IPS-18a (cell line): ENCODE results near the gene DNAH14.

Experiments
- H3K27ac ChIP-seq: one replicate; pipeline ENCODE4 v1.5.1; 2013; ENCODE audit warnings: low read length
- H3K27me3 ChIP-seq: one replicate; pipeline ENCODE4 v1.6.1; 2013; ENCODE audit warnings: mild to moderate bottlenecking, low read length; ENCODE audit not compliant: control insufficient read depth, insufficient read depth
- H3K36me3 ChIP-seq: one replicate; pipeline ENCODE4 v1.6.1; 2013; ENCODE audit warnings: low read depth, low read length; ENCODE audit not compliant: control insufficient read depth
- H3K4me1 ChIP-seq: one replicate; pipeline ENCODE4 v1.6.1; 2013; ENCODE audit warnings: low read depth, low read length; ENCODE audit not compliant: control insufficient read depth
- H3K4me3 ChIP-seq: one replicate; pipeline ENCODE4 v1.5.1; 2013; ENCODE audit warnings: low read length
- H3K9ac ChIP-seq: one replicate; pipeline ENCODE4 v1.6.1; 2013; ENCODE audit warnings: mild to moderate bottlenecking, low read length, moderate library complexity
- H3K9me3 ChIP-seq: one replicate; pipeline ENCODE4 v1.6.1; 2013; ENCODE audit warnings: low read depth, low read length; ENCODE audit not compliant: control insufficient read depth

Gene DNAH14

DNA sequence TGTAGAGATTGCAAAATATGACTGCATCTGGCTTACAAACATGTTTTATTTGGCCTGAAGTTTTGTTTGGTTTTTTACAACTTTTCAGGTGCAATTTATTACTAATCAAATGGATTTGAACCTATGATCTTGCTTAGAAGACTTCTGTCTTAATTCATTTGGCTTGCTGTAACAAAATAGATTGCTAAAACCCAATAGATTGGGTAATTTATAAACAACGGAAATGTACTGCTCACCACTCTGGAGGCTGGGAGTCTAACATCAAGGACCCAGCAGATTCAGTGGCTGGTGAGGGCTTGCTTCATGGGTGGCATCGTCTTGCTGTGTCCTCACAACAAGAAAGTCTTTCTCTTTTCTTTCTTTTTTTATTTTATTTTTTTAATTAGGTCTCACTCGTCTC lies 425.4 kb downstream of the DNAH14 start:
- Histone ChIP-seq H3K9me3 (no peaks in the 10 kb centered on the region), H3K36me3 (no peaks in the 10 kb centered on the region), H3K27ac (no peak overlapping the region)

DNA sequence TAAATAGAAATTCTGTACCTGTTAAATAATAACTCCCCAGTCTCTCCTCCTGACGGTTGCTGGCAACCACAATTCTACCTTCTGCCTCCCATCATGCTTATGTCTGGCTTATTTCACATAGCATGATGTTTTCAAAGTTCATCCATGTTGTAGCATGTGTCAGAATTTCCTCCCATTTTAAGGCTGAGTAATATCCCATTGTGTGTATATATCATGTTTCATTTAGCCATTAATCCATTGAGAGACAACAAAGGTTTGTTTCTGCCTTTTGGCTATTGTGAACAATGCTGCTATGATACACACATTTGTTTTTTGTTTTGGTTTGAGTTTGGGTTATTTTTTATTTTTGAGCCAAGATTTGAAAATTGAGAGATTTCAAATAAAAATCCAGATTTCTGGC lies 426.4 kb downstream of the DNAH14 start:
- H3K36me3 ChIP-seq: no peaks in the 10 kb centered on the region
- no peaks in the 10 kb centered on the region for H3K27me3 ChIP-seq
- no peak overlapping the region for H3K27ac ChIP-seq
- H3K9me3 ChIP-seq: no peaks in the 10 kb centered on the region
- no peak overlapping the region for H3K9ac ChIP-seq
- no peaks in the 10 kb centered on the region for H3K4me1 ChIP-seq
- no peak overlapping the region for H3K4me3 ChIP-seq

More for the DNA sequence above, 425.4 kb downstream of the DNAH14 start:
- Histone ChIP-seq H3K4me1 (no peaks in the 10 kb centered on the region), H3K9ac (no peak overlapping the region), H3K4me3 (no peak overlapping the region), H3K27me3 (no peaks in the 10 kb centered on the region)

DNA sequence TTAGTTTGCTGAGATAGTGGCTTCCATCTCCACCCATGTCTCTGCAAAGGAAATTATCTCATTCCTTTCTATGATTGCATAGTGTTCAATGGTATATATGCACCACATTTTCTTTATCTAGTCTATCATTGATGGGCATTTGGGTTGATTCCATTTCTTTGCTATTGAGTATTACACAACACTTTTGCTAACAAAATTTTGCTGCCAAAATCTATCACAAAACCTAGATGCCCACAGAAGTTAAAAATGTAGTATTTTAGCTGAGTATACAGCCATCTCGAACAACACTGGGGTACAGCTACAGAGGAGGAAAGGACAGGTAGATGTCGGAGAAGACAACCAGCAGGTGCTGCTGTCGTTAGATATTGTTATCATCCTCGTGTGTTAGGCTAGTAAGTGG lies 430.6 kb downstream of the DNAH14 start:
- H3K27ac ChIP-seq: no peak overlapping the region
- no peaks in the 10 kb centered on the region for H3K4me1 ChIP-seq
- no peaks in the 10 kb centered on the region for H3K9me3 ChIP-seq
- H3K4me3 ChIP-seq: no peak overlapping the region
- H3K9ac ChIP-seq: no peak overlapping the region
- H3K27me3 ChIP-seq: peaks cover 5% of the 10 kb centered on the region
- H3K36me3 ChIP-seq: no peaks in the 10 kb centered on the region

DNA sequence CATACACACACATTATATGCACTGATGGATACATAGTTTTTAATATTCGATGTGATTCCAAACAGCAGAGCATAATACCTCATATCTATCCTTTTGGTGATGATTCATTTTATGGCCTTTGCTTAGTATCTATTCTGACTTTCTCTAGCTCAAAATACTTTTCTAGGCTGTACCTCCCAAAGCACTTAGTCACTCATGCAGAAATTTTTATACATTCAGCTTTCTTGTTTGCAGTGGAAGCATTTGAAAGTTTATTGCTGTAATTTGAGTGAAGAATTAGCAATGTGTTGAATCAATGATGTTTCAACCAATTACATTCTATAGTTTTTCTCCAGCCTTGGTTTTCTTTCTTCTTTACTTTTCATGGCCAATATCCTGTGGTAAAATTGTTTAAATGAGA lies 431.7 kb downstream of the DNAH14 start:
- H3K27me3 ChIP-seq: peaks cover 15% of the 10 kb centered on the region
- no peaks in the 10 kb centered on the region for H3K36me3 ChIP-seq
- H3K4me3 ChIP-seq: no peak overlapping the region
- H3K4me1 ChIP-seq: no peaks in the 10 kb centered on the region
- no peaks in the 10 kb centered on the region for H3K9me3 ChIP-seq
- no peak overlapping the region for H3K27ac ChIP-seq
- no peak overlapping the region for H3K9ac ChIP-seq

DNA sequence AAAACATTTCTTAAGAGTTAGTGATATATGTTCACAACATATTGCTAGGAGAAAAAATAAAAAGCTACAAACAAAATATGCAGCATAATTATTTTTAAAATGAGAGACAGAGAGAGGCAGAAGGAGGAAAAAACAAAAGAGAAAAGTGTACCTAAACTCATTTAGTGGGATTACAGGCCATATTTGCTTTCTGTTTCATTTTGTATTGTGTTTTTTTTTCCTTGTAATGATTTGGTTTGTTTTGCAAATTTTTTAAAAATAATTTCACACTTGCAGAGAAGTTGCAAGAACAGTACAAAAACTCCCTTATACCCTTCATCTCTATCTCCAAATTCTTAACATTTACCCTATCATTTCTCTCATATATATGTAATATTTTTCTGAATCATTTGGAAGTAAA lies 433.3 kb downstream of the DNAH14 start:
- no peaks in the 10 kb centered on the region for H3K9me3 ChIP-seq
- no peaks in the 10 kb centered on the region for H3K36me3 ChIP-seq
- no peaks in the 10 kb centered on the region for H3K4me1 ChIP-seq
- no peak overlapping the region for H3K27ac ChIP-seq
- peaks cover 29% of the 10 kb centered on the region for H3K27me3 ChIP-seq
- H3K9ac ChIP-seq: no peak overlapping the region
- no peak overlapping the region for H3K4me3 ChIP-seq

DNA sequence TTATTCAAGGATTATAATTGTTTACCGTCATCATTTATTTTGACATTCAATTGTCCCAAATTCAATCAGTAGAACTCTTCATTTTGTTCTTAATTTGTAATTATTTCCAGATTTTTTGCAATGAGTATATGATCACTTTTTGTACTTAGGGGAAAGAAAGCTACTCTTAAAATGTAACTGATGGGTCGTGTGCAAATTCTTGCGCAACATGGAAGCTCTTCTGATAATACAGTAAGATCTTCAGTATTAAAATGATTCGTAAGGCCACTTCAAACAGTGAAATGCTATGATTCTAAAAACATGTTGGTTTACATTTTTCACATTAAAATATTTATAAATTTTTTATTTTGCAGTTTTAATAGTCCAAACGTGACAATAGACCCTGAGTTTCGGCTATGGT lies 435.0 kb downstream of the DNAH14 start:
- Histone ChIP-seq H3K27ac (no peak overlapping the region), H3K27me3 (peaks cover 39% of the 10 kb centered on the region), H3K9ac (no peak overlapping the region)

DNA sequence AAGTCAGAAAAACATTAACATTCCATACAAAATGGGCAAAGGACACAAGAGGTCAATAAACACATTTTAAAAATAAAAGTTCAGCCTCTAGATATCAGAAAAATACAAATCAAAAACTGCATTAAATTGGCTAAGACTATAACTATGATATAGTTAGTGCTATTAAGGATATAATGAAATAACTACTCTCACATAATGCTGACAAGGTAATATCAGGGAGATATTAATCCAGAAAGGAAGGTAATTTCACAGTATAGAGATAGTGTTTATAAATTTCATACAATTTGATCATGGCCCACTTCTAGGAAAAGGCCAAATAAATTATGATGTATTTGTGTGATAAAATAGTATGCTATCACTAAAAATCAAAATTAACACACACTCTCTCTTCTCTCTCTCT lies 436.5 kb downstream of the DNAH14 start:
- Histone ChIP-seq H3K27me3 (peaks cover 39% of the 10 kb centered on the region), H3K27ac (no peak overlapping the region), H3K4me1 (no peaks in the 10 kb centered on the region), H3K9me3 (no peaks in the 10 kb centered on the region), H3K9ac (no peak overlapping the region), H3K4me3 (no peak overlapping the region), H3K36me3 (no peaks in the 10 kb centered on the region)

More for the DNA sequence above, 435.0 kb downstream of the DNAH14 start:
- no peak overlapping the region for H3K4me3 ChIP-seq
- H3K9me3 ChIP-seq: no peaks in the 10 kb centered on the region
- no peaks in the 10 kb centered on the region for H3K4me1 ChIP-seq
- H3K36me3 ChIP-seq: no peaks in the 10 kb centered on the region

DNA sequence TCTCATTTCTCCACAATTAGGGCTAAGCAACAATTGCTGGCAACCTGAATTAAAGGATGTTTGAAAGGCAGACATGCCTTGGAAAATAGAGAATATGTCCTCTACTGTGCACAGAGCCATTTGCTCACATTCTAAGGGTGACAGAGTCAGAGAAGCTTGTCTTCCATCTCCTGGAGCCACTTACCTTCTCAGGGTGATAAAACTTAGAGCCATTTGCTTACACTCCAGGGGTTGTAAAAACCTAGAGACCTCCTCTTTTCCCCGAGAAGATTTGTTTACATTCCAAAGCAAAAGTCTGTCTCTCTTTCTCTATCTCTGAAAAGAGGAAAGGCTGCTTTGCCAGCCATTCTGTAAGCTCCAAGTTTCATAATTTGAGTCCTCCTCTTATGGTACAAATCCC lies 437.1 kb downstream of the DNAH14 start:
- no peaks in the 10 kb centered on the region for H3K36me3 ChIP-seq
- H3K9me3 ChIP-seq: no peaks in the 10 kb centered on the region
- H3K4me3 ChIP-seq: no peak overlapping the region
- H3K27ac ChIP-seq: no peak overlapping the region
- no peak overlapping the region for H3K9ac ChIP-seq
- peaks cover 39% of the 10 kb centered on the region for H3K27me3 ChIP-seq
- no peaks in the 10 kb centered on the region for H3K4me1 ChIP-seq

DNA sequence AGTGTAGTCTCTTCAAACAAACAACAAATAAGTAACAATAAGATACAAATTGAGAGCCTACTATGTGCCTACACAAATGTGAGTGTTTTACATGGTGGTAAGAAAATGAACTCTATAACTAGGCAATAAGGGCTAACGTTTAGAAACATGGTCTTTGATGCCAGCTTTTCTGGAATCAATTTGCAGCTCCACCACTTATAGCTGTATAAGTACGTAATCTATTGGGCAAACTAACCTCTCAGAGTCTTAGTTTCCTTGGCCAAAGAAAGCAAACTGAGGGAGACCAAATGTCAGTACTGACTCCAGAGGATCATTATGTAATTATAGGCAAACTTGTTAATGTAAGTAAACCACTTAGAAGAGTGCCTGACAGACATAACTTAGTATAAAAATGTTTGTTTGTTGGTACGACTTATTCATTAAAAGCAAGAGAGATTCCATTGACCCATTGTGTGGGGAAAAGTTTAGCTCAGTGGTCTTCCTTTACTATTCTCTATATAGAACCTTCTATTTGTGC lies 438.6 kb downstream of the DNAH14 start:
- H3K9ac ChIP-seq: no peak overlapping the region
- no peak overlapping the region for H3K4me3 ChIP-seq
- H3K27ac ChIP-seq: no peak overlapping the region

DNA sequence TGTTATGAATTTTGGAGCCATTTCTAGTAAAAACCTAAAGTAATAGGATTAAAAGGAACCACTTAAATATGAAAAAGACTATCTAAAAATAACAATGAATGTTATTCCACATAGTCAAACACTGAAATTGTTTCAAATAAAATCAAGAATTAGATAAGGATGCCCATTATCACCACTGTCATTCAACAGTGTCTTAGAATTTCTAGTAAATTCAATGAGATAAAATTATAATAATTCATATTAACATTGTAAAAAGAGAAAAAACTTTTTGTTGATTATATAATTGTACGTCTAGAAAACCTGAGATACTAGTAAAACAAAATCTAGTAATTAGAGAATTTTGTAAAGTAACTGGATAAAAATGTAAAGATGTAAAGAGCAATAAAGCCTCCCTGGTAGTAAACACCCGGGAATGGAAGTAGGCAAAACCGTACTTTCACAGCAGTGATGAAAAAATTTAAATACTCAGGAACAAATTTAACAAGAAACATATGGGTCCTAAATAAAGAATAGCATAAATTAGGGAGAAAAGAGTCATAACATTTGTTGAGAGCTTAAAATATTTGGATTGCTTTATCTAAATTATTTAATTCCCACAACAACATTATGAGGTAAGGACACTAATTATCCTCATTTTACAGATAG lies 442.0 kb downstream of the DNAH14 start:
- H3K27me3 ChIP-seq: peaks cover 21% of the 10 kb centered on the region
- H3K4me1 ChIP-seq: no peaks in the 10 kb centered on the region
- H3K36me3 ChIP-seq: no peaks in the 10 kb centered on the region
- H3K9me3 ChIP-seq: no peaks in the 10 kb centered on the region
- no peak overlapping the region for H3K9ac ChIP-seq
- no peak overlapping the region for H3K27ac ChIP-seq
- H3K4me3 ChIP-seq: no peak overlapping the region

More for the DNA sequence above, 438.6 kb downstream of the DNAH14 start:
- no peaks in the 10 kb centered on the region for H3K36me3 ChIP-seq
- no peaks in the 10 kb centered on the region for H3K9me3 ChIP-seq
- H3K4me1 ChIP-seq: no peaks in the 10 kb centered on the region
- H3K27me3 ChIP-seq: peaks cover 39% of the 10 kb centered on the region

DNA sequence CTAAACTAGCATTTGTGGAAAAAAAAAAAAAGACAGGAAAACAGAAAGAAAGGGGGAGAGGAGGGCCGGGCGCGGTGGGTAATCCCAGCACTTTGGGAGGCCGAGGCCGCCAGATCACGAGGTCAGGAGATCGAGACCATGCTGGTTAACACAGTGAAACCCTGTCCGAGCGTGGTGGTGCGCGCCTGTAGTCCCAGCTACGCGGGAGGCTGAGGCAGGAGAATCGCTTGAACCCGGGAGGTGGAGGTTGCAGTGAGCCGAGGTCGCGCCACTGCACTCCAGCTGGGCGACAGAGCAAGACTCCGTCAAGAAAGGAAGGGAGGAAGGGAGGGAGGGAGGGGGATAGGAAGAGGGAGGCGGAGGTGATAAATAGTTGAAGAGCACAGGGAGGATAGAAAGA lies 443.7 kb downstream of the DNAH14 start:
- H3K4me1 ChIP-seq: no peaks in the 10 kb centered on the region
- no peaks in the 10 kb centered on the region for H3K36me3 ChIP-seq
- H3K4me3 ChIP-seq: no peak overlapping the region
- H3K27me3 ChIP-seq: peaks cover 6% of the 10 kb centered on the region
- no peak overlapping the region for H3K9ac ChIP-seq
- H3K27ac ChIP-seq: no peak overlapping the region
- no peaks in the 10 kb centered on the region for H3K9me3 ChIP-seq

DNA sequence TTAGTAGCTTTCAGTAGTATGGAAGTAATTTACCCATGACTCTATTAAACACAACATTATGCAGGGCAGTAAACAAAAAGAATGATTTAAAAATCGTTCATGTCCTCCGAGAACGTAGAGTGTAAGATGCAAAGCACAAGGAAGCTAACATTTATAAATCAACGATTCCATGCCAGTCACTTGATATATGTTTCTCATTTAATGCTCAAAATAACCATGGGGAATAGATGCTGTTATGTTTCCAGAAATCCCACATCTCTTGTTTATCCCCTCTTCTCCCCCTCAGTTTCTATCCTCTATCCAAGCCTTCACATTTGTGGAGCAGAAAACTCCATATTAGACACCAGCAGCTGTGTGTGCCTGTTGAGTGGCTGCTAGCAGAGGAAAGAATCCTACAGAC lies 445.5 kb downstream of the DNAH14 start:
- H3K27ac ChIP-seq: no peak overlapping the region
- H3K9ac ChIP-seq: no peak overlapping the region
- H3K36me3 ChIP-seq: no peaks in the 10 kb centered on the region
- peaks cover 6% of the 10 kb centered on the region for H3K4me1 ChIP-seq
- H3K4me3 ChIP-seq: no peak overlapping the region
- H3K27me3 ChIP-seq: no peaks in the 10 kb centered on the region
- no peaks in the 10 kb centered on the region for H3K9me3 ChIP-seq
